A549 treated with Mapracorat at 1 μM for 4 hours (cell line): Measurements from ENCODE around the gene SNAP91. TPM values are rescaled to one million over a fixed set of nuclear protein-coding genes. Genes with fewer than 3 reads are reported as not detected.

ENCODE experiments used
- total RNA-seq: library from RNA; stranded (reverse); fragments of 200-300 nt; extraction: Qiagen RNA extraction; gene quantifications from 5 replicates; pipeline ENCODE4 v1.2.3, GENCODE V29; 2022

SNAP91 gene
- total RNA-seq = 0.05 to 0.45 TPM (median 0.12 TPM) in 5 replicates

GRCh38 chr6:83708970-83709747 is at the start of gene SNAP91:
Gene SNAP91, minus strand, starts transcription at chr6:83709101. Its CDS starts 1,174 bp downstream, at chr6:83707927.

DNA sequence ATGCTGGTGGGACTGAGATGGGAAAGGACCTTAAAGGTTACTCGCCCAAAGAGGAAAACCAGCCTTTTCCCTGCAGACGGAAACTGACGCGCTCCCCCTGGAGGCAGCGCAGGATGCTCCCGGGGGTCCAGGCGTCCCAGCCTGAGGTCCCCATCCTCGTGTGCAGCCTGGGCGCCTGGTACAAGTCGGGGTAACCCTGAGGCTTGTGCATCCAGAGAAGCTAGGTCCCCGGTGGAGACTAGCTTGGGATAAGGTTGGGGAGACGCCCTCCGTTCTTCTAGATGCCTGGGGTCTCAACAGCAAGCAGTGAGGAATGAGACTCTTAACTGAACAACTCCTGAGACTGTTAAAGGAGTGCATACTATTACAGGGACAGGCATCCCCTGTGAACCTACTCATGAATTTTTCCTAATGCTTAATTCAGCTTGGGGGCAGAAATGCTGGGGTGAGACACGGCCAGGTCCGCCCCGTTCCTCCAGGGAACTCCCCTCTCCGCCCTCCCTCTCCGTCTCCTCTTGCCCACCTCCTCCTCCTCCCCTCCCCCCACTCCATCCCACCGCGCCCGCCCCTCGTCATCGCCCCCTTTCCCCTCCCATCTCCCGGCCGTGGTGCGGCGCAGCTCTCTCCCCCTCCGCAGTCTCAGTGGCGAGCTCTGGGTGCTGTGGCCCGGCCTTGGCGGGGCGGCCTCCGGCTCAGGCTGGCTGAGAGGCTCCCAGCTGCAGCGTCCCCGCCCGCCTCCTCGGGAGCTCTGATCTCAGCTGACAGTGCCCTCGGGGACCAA is 196.8 kb downstream of the SNAP91 start, which contains the start of gene PRSS35:
PRSS35 (plus strand) TSS at position 634 of the 781 bp plus-strand sequence. CDS start 10,908 bp downstream, outside the sequence.

Other genes starting within 250 kb of the SNAP91 start
- 0.07 TPM in 1 of 5 replicates, not detected in the others for gene PRSS35, start 196.6 kb downstream of the SNAP91 start, total RNA-seq
- 0.13 to 0.99 TPM (median 0.31 TPM) in 4 of 5 replicates, not detected in the other for gene RIPPLY2, start 144.3 kb upstream of the SNAP91 start, total RNA-seq
- 19.0 to 25.9 TPM (median 22.8 TPM) in 5 replicates for gene CYB5R4, start 150.6 kb upstream of the SNAP91 start, total RNA-seq